Measurements from ENCODE around the gene ZNF681. TPM values are rescaled to one million over a fixed set of nuclear protein-coding genes. Genes with fewer than 3 reads are reported as not detected.

Gene ZNF681
- total and polyA plus RNA-seq, 2 of the 4 experiments (the other 2 are of a cell fraction): 0.15 to 0.54 TPM

DNA sequence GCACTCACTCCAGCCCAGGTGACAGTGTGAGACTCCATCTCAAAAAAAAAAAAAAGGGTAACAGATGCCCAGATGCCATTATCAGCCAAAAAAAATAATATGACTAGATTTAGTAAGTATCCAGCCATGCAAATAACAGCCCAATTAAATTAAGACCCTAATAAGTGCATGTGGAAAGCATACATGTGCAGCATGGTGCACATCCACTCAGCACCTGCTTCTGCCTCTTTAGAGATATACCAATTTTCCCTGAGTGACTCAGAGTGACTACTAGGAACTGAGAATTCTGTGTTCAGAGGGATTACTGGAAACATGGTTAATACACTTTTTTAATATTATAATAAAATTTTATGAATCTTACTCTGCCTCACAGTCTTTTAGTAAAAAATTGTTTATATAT is 41.9 kb downstream of the ZNF681 start:
- dilution Hi-C loops (cut with HindIII; ENCODE audit: low sequenced_read_pairs, unreplicated experiment) (no loop called here), in situ Hi-C loops (cut with MboI; ENCODE audit: low sequenced_read_pairs) (no loop called here)

More for the DNA sequence above, 41.9 kb downstream of the ZNF681 start:
- Histone ChIP-seq H3K14ac (replicated peaks; ENCODE audit: low read depth, low read length) (no peak overlapping the region), H3K4me1 (ENCODE audit: control insufficient read depth, insufficient read depth, low read length) (no peaks in the 10 kb centered on the region), H2BK20ac (ENCODE audit: low read depth, low read length) (no peak overlapping the region), H3K4me3 (ENCODE audit: insufficient read depth, low read depth, low read length) (no peak overlapping the region), H4K20me1 (ENCODE audit: insufficient read depth, low read length) (no peaks in the 10 kb centered on the region), H2BK15ac (ENCODE audit: low read depth, low read length) (no peak overlapping the region), H4K91ac (ENCODE audit: insufficient read depth, low read depth, low read length) (no peak overlapping the region), H3K9me3 (ENCODE audit: control insufficient read depth, insufficient read depth, low read length) (no peaks in the 10 kb centered on the region), H4K8ac (ENCODE audit: low read depth in 2 of 2, low read length in 2 of 2) (no peak overlapping the region), H3K56ac (ENCODE audit: extremely low read depth, insufficient read depth, low read length) (no peak overlapping the region), H3K23ac (ENCODE audit: low read depth, low read length) (no peak overlapping the region), H2BK120ac (ENCODE audit: low read depth, low read length) (no peak overlapping the region), H3K27ac (ENCODE audit: insufficient read depth, low read length) (no peak overlapping the region), H2AK9ac (replicated peaks; ENCODE audit: low read depth, low read length, poor library complexity) (no peak overlapping the region), H2AFZ (replicated peaks; ENCODE audit: low read length, poor library complexity) (no peak overlapping the region), H3K18ac (ENCODE audit: low read depth, low read length) (no peak overlapping the region), H4K5ac (ENCODE audit: low read depth, low read length) (no peak overlapping the region), H3K27me3 (ENCODE audit: control insufficient read depth, insufficient read depth, low read length) (no peaks in the 10 kb centered on the region), H3K9ac (ENCODE audit: low read depth, low read length) (no peak overlapping the region), H3K36me3 (ENCODE audit: control insufficient read depth, insufficient read depth, low read length) (no peaks in the 10 kb centered on the region), H3K4ac (ENCODE audit: low read depth, low read length) (no peak overlapping the region), H2AK5ac (ENCODE audit: low read depth, low read length) (no peak overlapping the region), H3K9me1 (ENCODE audit: insufficient read depth, low read length) (no peaks in the 10 kb centered on the region), H3K4me2 (ENCODE audit: low read depth, low read length) (no peak overlapping the region), H2BK5ac (ENCODE audit: low read depth, low read length, poor library complexity, severe bottlenecking) (no peak overlapping the region), H3K79me1 (ENCODE audit: low read depth in 1 of 2, low read length in 2 of 2) (no peaks in the 10 kb centered on the region)
- intact Hi-C loops (cut with micrococcal nuclease): no loop called here
- no TSS peak for BruUV-seq (replicated peaks)
- ATAC-seq (ENCODE audit: low read depth) (no peak), DNase-seq (no peak)
- TF ChIP-seq MXI1 (IDR thresholded peaks at IDR 0.05; ENCODE audit: borderline replicate concordance, low read depth, low read length) (no peak), NFE2L2 (IDR thresholded peaks at IDR 0.05; ENCODE audit: low read depth, low read length) (no peak), CHD1 (IDR thresholded peaks at IDR 0.05; ENCODE audit: low read depth, low read length) (no peak), POLR2A (IDR thresholded peaks at IDR 0.05; ENCODE audit: low read depth, low read length) (no peak), RFX5 (IDR thresholded peaks at IDR 0.05; ENCODE audit: low read depth, low read length) (no peak), MAFK (IDR thresholded peaks at IDR 0.05; ENCODE audit: low read depth, low read length) (no peak), RAD21 (IDR thresholded peaks at IDR 0.05; ENCODE audit: low read length) (no peak), MAZ (IDR thresholded peaks at IDR 0.05; ENCODE audit: borderline replicate concordance, low read depth, low read length) (no peak), CEBPB (IDR thresholded peaks at IDR 0.05; ENCODE audit: low read depth, low read length) (no peak), SMC3 (IDR thresholded peaks at IDR 0.05; ENCODE audit: low read depth, low read length) (no peak), BHLHE40 (IDR thresholded peaks at IDR 0.05; ENCODE audit: low read depth, low read length) (no peak)
- TF ChIP-seq, protein P1, sequence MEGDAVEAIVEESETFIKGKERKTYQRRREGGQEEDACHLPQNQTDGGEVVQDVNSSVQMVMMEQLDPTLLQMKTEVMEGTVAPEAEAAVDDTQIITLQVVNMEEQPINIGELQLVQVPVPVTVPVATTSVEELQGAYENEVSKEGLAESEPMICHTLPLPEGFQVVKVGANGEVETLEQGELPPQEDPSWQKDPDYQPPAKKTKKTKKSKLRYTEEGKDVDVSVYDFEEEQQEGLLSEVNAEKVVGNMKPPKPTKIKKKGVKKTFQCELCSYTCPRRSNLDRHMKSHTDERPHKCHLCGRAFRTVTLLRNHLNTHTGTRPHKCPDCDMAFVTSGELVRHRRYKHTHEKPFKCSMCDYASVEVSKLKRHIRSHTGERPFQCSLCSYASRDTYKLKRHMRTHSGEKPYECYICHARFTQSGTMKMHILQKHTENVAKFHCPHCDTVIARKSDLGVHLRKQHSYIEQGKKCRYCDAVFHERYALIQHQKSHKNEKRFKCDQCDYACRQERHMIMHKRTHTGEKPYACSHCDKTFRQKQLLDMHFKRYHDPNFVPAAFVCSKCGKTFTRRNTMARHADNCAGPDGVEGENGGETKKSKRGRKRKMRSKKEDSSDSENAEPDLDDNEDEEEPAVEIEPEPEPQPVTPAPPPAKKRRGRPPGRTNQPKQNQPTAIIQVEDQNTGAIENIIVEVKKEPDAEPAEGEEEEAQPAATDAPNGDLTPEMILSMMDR (conservative IDR thresholded peaks at IDR 0.05; ENCODE audit: low read depth, low read length): no peak
- TF ChIP-seq, protein P2, sequence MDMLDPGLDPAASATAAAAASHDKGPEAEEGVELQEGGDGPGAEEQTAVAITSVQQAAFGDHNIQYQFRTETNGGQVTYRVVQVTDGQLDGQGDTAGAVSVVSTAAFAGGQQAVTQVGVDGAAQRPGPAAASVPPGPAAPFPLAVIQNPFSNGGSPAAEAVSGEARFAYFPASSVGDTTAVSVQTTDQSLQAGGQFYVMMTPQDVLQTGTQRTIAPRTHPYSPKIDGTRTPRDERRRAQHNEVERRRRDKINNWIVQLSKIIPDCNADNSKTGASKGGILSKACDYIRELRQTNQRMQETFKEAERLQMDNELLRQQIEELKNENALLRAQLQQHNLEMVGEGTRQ (IDR thresholded peaks at IDR 0.05; ENCODE audit: low read depth, low read length): no peak
- POLR2A ChIA-PET (ENCODE audit: unreplicated experiment): no interaction called here
- CTCF ChIA-PET: no interaction called here

All from IMR-90 (cell line).